HG03108 (cell line): ENCODE measurements around the gene FKBP4.

Experiments
- ATAC-seq: cut with Tn5 transposase; IDR thresholded peaks from one replicate; pipeline ENCODE4 v1.9.1; 2021; ENCODE audit warnings: moderate library complexity; ENCODE audit not compliant: unreplicated experiment

FKBP4 gene

GRCh38 chr12:2844786-2845185, 50.0 kb downstream of the FKBP4 start:
- no peak for ATAC-seq

DNA sequence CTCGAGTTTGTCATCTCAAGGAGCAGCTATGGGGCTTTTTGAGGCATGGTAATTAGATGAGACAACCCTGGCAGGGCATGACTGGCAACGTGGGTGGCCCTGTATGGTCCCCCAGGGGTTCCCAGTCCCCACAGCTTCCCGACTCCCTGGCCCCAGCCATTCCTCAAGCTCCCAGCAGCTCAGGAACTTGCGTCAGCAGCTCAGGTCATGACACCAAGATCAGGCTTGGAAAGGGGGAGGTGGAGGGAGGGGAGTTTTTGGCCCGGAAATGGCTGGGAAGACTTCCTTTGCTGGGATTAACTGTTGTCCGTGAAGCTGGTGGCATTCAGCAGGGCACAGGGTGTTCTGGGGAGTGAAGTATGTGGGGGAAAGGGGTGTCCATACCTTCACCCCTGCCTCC, 50.5 kb downstream of the FKBP4 start:
- no peak for ATAC-seq

- ATAC-seq, result no peak
These were observed 57.2 kb downstream of the FKBP4 start for GRCh38 chr12:2851931-2852330.

- no peak for ATAC-seq
These were observed 58.9 kb downstream of the FKBP4 start for GRCh38 chr12:2853626-2854025.
